HG03066 (cell line): ENCODE measurements around the gene KIF3C.
"Not testable (repeated sequence)": the region's sequence is repeated elsewhere in the genome, so short reads cannot be mapped to it uniquely, and the experiment has no call there.

Experiments used
- ATAC-seq: cut with Tn5 transposase; IDR thresholded peaks from one replicate; pipeline ENCODE4 v1.9.1; 2021; ENCODE audit warnings: low read depth; ENCODE audit not compliant: unreplicated experiment

KIF3C gene

GRCh38 chr2:26000561-26001082, 18.3 kb upstream of the KIF3C start:
- no peak for ATAC-seq

DNA sequence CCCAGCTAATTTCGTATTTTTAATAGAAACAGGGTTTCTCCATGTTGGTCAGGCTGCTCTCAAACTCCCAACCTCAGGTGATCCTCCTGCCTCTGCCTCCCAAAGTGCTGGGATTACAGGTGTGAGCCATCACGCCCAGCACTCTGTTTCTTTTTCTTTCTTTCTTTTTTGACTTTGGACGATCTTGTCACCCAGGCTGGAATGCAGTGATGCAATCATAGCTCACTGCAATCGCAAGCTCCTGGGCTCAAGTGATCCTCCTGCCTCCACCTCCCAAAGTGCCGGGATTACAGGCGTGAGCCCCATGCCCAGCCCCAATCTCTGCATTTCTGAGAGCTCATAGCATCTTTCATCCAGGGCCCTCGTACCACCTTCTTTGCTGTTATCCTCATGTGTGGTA, 17.1 kb upstream of the KIF3C start:
- ATAC-seq = not testable (repeated sequence)

DNA sequence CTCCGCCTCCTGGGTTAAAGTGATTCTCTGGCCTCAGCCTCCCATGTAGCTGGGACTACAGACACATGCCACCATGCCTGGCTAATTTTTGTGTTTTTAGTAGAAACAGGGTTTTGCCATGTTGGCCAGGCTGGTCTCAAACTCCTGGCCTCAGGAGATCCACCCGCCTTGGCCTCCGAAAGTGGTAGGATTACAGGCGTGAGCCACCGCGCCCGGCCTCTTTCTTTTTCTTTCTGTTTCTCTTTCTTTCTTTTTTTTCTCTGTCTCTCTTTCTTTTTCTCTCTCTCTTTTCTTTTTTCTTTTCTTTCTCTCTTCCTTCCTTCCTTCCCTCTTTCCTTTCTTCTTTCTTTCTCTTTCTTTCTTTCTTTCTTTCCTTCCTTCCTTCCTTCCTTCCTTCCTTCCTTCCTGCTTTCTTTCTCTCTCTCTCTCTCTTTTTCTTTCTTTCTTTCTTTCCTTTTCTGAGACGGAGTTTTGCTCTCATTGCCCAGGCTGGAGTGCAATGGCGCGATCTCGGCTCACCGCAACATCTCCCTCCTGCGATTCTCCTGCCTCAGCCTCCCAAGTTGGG, 16.6 kb upstream of the KIF3C start:
- not testable (repeated sequence) for ATAC-seq

DNA sequence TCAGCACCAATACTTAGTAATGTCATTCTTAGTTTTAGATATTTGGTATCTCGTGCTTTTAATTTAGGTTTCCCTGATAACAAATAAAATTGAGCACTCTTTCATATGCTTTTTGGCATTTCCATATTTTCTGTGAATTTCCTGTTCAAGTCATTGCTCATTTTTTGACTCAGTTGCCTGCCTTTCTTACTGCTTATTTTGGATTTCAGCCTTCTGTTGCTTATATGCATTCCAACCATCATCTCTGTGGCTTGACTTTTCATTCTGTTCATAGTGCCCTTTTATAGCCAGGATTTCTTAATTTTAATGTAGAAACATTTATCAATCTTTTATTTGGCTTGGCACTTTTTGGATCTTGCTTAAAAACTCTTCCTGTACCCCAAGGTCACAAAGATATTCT, 14.5 kb upstream of the KIF3C start:
- ATAC-seq = no peak

- no peak for ATAC-seq
These were observed 12.2 kb upstream of the KIF3C start for GRCh38 chr2:25994509-25994908.

DNA sequence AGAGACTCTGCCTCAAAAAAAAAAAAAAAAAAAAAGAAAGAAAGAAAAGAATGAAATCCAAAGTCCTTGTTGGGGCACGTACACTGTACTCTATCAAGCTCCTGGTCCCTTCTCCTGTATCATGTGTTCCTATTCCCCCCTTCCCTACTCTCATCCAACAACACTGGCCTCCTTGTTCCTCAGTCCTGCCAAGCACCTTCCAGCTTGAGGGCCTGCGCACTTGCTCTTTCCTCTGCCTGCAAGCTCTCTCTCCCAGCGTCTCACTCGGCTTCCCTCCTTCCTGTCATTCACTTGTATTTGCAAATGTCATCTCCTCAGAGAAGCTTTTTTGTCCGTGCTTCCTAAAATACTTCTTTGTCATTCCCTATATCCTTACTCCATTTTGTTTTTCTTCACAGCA, 10.8 kb upstream of the KIF3C start:
- no peak for ATAC-seq

DNA sequence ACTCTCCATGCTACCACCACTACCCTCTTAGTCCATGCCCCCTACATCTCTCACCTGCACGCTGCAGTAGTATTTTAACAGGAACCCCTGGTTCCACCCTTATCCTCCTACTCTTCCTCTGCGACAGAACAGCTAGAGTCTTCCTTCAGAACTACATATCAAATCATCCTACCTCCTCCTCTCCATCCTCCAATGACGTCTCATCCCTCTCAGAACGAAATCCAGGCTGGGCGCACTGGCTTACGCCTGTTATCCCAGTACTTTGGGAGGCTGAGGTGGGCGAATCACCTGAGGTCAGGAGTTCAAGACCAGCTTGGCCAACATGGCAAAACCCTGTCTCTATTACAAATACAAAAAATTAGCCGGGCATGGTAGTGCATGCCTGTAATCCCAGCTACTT, 10.3 kb upstream of the KIF3C start:
- ATAC-seq = no peak

DNA sequence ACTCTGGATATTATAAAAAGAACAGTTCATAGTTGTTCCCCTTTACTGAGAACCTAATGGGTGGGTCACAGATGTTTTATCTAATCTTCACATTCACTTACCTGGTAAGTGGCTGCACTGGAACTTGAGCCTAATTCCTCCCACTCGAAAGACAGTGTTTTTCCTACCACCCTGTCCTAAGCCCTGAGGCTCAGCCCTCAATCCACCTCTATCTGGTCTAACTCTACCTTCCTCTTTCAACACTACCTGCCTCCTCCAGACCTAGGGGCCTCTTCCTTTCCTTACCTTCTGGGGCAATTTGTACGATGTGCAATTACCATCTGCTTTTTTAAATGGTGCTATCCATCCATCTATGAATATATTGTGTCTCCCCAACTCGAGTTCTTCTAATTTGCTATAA, 9.7 kb upstream of the KIF3C start:
- ATAC-seq = no peak

DNA sequence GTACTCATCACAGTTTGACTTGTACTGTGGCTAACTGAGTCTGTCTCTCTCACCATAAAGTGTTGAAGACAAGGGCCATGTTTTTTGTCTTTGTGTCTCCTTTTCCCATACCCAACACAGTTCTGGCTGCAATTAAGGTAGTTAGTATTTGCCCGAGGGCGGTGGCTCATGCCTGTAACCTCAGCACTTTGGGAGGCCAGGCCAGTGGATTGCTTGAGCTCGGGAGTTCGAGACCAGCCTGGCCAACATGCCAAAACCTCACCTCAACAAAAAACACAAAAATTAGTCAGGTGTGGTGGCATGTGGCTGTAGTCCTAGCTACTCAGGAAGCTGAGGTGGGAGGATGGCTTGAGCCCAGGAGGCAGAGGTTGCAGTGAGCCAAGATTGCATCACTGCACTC, 6.9 kb upstream of the KIF3C start:
- ATAC-seq = no peak

- ATAC-seq = no peak
These were observed 5.8 kb upstream of the KIF3C start for GRCh38 chr2:25988134-25988533.

GRCh38 chr2:25983735-25984134, 1.4 kb upstream of the KIF3C start:
- ATAC-seq = no peak

DNA sequence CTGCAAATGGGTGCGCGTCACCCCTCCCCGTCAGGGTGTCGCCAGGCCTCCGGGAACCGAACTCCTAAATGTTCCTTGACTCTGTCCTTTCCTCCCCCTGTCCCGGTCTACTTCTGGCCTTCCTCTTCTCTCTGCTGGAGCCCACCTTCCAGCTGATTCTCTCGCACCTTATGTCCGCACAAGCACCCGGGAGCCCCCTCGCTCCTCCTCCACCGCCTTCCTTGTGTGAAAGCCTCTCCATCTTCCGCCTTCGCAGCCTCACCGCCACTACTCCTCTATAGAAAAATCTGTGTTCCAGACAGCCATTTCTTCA, 627 bp upstream of the KIF3C start:
- ATAC-seq = no peak

DNA sequence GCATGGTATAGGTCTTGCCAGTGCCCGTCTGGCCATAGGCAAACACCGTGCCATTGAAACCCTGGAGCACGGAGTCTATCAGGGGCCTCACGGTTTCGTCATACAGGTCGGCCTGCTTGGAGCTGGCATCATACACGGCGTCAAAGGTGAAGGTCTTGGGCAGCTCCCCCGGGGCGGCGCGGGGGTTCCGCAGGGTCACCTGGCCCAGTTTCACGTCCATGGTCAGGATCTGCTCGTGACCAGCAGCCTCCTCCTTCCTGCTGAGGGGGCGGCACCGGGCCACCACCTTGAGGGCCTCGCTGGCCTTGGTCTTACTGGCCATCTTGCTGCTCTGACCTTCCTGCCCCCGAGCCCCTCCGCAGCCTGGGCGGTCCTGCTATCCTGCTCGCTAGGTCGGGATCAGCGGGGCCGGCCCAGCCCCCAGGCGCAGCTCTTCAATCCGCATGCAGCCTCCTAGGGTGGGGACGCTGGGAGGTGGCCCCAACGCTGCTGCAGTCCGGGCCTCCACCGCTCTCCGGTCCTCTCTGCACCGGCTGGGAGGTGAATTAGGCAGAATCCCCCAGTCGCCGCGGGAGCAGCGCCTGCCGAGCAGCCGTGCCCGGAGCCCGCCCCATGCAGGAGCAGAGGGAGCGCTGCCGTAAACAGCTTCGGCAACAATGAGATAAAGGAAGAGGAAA, 563 bp downstream of the KIF3C start:
- peak; percentile 31 for ATAC-seq

DNA sequence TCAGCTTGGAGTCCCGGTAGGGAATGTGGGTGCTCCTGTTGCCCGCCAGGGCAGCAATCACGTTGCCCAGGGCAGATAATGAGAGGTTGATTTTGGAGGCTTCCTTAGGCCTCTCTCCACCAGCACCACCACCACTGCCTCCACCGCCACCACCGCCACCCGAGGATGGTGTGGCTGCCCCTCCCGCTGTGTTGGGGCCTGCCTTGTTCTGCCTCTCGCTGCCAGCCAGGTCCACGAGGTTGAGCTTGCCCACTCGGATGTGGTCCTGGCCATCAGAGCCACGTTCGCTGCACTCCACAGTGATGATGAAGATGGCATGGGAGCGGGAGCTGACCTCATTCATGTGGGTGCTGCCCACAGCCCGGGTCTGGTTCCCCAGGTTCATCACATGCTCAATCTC, 1.3 kb downstream of the KIF3C start:
- ATAC-seq = no peak

GRCh38 chr2:25980076-25980887, 2.0 kb downstream of the KIF3C start:
- no peak for ATAC-seq

DNA sequence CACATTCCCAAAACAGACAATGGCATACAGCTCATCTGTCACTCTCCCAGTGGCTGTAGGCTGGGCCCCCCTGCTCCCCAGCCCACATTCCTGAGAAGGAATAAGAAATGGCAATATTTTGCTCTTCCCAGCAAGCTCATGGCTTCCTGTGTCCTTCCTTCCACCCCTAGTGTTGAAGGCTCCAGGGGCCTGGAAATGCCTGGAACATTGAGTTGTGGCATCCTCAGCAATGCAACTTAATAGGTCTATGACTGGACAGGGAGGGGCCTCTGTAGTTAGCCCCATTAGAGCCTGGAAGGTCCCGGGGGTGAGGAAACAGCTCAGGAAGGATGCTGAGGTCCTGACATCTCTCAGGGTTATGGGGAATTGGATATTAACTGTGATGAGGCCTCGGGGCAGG, 3.3 kb downstream of the KIF3C start:
- ATAC-seq = no peak

DNA sequence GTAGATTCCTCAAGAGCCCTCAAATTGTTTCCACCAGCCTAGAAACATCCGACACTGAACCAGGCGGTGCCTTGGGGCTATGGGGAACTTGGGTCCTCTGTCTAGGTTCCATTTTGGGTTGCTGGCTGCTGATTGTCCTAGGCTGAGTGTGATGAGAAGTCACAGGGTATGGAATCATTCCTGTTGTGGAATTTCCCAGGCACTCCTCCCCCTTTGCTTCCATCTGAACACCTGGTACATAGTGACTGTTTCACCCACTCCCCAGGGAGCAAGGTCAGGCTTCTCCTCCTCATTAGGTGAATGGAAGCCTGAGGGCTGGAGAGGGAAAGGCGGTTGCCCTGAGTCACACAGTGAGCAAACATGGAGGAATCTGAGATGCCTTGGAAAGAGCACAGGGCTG, 4.5 kb downstream of the KIF3C start:
- ATAC-seq = no peak

GRCh38 chr2:25976983-25977741, 5.1 kb downstream of the KIF3C start:
- ATAC-seq = no peak

GRCh38 chr2:25972049-25972823, 10.1 kb downstream of the KIF3C start:
- ATAC-seq = no peak

GRCh38 chr2:25971596-25971995, 10.7 kb downstream of the KIF3C start:
- ATAC-seq = no peak
